KG1 (cell line): Measurements from ENCODE around the gene SIRT6.
"Not testable (repeated sequence)": the region's sequence is repeated elsewhere in the genome, so short reads cannot be mapped to it uniquely, and the experiment has no call there.

Experiments used
- DNase-seq: peaks from one replicate; lab custom pipeline; 2025; lab: John Stamatoyannopoulos, UW

Gene SIRT6

DNA sequence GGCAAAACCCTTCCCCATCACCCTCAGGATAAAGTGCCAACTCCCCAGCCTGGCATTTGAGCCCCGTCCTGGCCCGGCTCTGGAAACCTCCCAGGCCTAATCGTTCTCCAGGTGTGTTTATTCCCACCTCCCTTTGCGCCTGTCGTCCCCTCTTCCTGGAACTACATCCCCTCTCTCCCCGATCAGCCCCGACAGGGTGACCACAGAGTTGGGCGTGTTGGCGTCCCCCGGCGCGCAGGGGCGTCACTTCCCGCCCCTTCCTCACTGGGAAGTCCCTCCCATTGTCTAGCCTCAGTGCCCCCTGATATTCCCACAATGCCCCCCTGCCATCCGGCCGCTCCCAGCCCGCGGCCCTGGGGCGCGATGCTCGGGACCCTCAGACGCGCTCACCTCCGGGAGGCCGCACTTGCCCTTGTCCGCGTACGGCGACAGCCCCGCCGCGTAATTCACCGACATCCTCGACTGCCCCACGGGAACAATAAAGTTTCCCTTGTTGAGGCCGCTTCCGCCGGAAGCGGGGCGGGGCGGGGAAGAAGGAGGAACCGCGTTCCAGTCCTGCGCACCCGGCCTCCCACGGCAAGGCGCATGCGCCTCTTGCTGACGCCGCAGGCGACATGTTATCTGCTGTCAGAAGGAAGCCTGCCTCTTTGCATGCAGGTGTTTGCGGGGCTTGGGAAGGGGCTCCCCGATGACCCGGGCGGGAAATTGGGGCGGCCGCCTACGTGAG lies at the start of gene SIRT6, which contains the start of gene ANKRD24:
SIRT6 (minus strand) TSS at position 480 of the 727 bp plus-strand sequence; CDS start at position 456, 24 bp downstream.
ANKRD24 (plus strand) TSS at position 606 of the 727 bp plus-strand sequence. CDS start 3,737 bp downstream, outside the sequence.
- peak; percentile 93 for DNase-seq

DNA sequence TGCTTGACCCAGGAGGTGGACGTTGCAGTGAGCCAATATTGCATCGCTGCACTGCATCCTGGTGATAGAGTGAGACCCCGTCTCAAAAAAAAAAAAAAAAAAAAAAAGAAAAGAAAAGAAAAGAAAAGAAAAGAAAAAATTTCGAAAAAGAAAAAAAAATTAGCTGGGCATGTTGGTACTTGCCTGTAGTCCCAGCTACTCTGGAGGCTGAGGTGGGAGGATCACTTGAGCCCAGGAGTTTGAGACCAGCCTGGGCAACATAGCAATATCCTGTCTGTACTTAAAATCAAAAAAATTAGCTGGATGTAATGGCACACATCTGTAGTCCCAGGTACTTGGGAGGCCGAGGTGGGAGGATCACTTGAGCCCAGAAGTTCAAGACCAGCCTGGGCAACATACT lies 49.8 kb upstream of the SIRT6 start:
- not testable (repeated sequence) for DNase-seq

DNA sequence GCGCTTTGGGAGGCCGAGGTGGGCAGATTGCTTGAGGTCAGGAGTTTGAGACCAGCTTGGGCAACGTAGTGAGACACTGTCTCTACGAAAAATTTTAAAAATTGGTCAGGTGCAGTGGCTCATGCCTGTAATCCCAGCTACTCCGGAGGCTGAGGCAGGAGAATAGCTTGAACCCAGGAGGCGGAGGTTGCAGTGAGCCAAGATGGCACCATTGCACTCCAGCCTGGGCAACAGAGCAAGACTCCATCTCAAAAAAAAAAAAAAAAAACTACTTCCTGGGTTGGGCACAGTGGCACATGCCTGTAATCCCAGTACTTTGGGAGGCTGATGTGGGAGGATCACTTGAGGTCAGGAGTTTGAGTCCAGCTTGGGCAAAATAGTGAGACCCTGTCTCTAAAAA lies 49.2 kb upstream of the SIRT6 start:
- DNase-seq = not testable (repeated sequence)

DNA sequence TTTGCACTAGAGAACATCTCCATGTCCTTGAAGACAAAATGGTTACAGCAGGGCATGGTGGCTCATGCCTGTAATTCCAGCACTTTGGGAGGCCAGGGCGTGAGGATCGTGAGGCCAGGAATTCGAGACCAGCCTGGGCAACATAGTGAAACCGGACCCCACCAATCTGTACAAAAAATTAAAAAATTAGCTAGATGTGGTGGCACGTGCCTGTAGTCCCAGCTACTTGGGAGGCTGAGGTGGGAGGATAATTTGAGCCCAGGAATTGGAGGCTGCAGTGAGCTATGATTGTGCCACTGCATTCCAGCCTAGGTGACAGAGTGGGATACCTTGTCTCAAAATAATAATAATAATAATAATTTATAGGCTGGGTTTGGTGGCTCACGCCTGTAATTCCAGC lies 47.9 kb upstream of the SIRT6 start:
- DNase-seq = not testable (repeated sequence)

DNA sequence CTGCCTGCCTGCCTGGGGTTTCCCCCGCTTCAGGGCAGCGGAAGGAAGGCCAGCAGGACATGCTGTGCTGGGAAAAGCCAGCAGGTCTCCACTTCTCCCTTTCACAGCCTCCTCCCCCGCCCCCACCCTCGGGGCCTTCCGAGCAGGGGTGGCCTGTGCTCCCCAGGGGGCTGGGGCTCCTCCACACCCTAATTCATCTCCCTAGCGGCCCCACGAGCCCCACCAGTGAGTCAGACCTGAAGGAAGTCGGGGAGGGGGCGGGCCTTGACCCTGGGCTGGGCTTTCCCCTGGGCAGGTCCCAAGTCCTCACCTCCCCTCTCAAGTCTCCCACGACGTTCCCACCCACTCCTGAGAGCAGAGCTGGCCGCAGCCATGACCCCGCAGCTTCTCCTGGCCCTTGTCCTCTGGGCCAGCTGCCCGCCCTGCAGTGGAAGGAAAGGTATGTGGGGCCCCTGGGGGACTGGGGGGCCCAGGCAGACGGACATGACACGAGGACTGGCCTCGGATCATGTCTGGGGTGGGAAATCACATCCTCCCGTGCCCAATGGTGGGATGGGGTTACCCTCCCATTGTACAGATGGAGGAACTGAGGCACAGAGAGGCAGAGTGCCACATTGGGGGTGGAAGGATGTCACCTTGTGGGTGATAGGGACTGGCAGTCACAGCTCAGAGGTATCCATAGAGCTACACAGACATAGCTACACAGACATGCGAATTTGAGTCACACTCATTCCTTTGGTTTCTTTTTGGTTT lies 47.0 kb upstream of the SIRT6 start, which contains the start of gene EBI3:
EBI3 (plus strand) TSS at position 345 of the 753 bp plus-strand sequence; CDS start at position 373, 28 bp downstream.
- no peak for DNase-seq

DNA sequence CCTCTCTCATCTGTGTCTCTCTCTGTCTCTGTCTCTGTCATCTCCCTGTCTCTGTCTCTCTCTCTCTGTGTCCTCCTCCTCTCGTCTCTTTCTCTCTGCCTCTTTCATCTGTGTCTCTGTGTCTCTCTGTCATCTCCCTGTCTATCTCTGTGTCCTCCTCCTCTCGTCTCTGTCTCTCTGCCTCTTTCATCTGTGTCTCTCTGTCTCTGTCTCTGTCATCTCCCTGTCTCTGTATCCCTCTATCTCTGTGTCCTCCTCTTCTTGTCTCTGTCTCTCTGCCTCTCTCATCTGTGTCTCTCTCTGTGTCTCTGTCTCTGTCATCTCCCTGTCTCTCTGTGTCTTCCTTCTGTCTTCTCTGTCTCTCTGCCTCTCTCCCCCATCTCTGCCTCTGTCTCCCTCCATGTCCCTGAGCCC lies 46.4 kb upstream of the SIRT6 start:
- no peak for DNase-seq

DNA sequence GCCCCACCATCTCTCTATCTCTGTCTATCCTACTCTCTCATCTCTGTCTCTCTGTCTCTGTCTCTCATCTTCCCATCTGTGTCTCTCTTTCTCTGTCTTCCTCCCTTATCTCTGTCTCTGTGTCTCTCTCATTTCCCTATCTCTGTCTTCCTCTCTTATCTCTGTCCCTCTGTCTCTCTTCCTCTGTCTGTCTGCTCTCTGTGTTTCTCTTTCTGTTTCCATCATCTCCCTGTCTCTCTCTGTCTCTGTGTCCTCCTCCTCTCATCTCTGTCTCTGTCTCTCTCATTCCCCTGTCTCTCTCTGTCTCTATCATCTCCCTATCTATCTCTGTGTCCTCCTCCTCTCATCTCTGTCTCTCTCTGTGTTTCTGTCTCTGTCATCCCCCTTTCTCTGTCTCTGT lies 45.4 kb upstream of the SIRT6 start:
- no peak for DNase-seq

DNA sequence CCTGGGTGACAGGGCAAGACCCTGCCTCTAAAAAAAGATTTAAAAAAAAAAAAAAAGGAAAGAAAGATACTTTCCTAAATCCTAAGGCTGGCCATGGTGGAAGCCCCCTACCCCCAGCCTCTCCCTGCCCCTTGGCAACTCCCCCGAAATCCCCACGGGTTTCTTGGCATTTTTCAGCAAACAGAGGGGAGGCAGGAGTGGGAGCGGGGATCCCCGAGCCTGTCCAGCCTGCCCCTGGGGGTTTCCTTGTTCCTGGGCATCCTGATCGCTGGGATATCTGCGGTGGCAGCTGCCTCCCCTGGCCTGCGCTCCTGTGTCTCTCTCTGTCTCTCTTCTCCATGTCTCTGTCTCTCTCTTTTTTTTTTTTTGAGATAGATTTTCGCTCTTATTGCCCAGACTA lies 43.5 kb upstream of the SIRT6 start:
- DNase-seq = no peak

DNA sequence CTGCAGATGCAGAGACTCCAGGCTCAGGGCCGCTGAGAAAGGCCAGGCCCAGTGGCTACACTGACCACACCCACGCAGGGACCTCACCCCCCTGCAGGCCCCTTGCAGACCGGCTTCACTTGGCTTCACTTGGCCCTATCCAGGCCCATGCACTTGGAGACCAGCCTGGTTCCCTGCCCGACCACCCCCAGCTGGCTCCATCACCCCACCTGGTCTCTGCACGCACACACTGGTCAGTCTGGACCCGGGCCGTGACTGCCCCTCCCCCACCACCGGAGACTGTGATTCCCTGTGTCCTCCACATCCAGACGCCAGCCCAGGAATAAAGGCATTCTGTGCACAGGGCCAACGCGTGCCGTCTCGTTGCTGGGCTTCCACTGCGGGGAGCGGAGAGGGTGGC lies 42.1 kb upstream of the SIRT6 start:
- no peak for DNase-seq

DNA sequence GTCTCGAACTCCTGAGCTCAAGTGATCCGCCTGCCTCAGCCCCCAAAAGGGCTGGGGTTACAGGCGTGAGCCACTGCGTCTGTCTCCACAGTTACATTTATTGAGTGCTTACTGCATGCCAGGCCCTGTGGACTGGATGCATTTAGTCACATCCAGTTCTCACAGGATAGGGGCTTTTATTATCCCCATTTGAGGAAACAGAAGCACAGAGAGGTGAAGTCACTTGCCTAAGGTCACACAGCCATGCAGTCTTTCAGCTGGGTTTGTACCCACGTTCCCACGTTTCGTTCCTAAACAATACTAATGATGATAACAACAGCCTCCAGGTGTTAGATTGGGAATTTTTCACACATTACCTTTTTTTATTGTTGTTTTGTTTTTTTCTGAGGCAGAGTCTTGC lies 37.8 kb upstream of the SIRT6 start:
- DNase-seq = no peak

DNA sequence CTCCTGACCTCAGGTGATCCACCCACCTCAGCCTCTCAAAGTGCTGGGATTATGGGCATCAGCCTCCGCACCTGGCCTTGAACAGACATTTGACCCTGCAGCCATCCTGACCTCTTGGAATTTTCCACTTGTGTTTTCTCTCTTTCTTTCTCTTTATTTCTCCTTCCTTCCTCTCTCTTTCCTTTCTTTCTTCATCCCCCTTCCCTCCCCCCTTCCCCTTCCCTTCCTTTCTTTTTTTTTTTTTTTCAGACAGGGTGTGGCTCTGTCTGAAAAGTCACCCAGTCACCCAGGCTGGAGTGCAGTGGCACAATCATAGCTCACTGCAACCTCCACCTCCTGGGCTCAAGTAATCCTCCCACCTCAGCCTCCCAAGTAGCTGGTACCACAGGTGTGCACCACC lies 36.2 kb upstream of the SIRT6 start:
- not testable (repeated sequence) for DNase-seq

DNA sequence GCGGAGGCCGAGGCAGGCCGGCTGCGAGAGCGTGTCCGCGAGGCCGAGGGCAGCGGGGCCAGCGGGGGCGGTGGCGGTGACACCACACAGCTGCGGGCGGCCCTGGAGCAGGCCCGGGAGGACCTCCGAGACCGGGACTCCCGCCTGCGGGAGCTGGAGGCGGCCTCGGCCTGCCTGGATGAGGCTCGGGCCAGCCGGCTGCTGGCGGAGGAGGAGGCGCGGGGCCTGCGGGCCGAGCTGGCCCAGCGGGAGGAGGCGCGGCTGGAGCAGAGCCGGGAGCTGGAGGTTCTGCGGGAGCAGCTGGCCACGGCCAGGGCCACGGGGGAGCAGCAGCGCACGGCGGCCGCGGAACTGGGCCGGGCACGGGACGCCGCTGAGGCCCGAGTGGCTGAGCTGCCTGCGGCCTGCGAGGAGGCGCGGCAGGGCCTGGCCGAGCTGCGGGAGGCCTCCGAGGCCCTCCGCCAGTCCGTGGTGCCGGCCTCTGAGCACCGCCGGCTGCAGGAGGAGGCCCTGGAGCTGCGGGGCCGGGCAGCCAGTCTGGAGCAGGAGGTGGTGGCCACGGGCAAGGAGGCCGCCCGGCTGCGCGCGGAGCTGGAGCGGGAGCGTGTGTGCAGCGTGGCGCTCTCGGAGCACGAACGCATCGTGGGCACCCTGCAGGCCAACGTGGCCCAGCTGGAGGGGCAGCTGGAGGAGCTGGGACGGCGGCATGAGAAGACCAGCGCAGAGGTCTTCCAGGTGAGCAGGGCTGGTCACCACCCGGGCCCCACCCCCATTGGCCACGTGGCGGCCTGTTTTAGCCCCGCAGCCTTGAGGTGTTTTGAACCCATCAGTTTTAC lies 35.3 kb upstream of the SIRT6 start:
- no peak for DNase-seq

DNA sequence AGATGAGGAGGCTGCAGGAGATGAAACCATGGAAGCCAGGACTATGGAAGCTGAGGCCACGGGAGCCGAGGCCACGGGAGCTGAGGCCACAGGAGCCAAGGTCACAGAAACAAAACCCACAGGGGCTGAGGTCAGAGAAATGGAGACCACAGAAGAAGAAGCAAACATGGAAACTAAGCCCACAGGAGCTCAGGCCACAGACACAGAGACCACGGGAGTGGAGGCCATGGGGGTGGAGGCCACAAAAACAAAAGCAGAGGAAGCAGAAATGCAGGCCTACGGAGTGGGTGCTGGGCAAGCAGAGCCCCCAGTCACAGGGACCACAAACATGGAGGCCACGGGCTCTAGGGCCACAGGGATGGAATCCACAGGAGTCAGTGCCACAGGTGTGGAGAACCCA lies 34.5 kb upstream of the SIRT6 start:
- no peak for DNase-seq

DNA sequence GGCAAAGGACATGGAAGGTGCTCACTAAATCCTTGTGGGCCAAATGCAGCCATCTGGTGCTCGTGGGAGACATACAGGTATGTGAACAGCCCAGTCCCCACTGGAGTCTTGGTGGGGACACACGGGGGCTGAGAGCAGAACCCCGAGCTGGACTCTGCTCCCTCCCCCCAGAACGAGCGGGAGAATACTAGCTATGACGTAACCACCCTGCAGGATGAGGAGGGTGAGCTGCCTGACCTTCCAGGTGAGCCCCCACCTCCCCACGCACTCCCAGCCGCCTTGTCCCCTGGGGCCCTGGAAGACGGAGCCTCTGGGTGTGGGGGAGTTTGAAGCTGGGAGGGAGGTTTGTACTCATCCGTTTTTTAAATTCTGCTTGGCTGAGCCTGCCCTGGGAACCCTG lies 33.4 kb upstream of the SIRT6 start:
- no peak for DNase-seq

DNA sequence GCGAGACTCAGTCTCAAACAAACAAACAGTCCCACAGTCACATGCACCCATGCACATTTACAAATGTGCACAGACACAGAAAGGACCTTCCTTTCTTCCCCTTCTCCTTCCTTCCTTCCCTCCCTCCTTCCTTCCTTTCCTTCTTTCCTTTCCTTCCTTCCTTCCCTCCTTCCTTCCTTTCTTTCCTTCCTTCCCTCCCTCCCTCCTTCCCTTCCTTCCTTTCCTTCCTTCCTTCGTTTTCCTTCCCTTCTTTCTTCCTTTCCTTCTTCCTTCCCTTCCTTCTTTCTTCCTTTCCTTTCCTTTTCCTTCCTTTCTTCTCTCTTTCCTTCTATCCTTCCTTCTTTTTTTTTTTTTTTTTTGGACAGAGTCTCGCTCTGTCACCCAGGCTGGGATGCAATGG lies 30.8 kb upstream of the SIRT6 start:
- no peak for DNase-seq

DNA sequence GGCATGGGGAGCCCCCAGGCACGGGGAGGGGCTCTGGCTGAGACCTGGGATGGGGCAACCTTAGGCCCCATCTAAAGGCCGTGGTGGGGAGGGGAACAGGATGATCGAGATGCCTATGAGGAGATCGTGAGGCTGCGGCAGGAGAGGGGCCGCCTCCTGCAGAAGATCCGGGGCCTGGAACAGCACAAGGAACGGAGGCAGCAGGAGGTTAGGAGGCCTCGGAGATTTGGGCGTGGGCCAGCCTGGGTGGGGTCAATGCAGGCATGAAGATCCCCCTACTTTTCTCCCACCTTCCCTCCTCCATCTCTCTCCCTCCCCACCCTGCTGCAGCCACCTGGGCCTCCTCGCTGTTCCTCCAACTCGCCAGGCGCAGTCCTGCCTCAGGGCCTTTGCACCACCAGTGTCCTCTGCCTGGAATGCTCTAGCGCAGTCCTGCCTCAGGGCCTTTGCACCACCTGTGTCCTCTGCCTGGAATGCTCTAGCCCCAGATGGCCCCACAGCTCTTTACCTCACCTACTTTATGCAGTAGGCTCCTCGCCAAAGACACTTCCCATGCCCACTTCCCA lies 27.9 kb upstream of the SIRT6 start:
- DNase-seq = no peak

DNA sequence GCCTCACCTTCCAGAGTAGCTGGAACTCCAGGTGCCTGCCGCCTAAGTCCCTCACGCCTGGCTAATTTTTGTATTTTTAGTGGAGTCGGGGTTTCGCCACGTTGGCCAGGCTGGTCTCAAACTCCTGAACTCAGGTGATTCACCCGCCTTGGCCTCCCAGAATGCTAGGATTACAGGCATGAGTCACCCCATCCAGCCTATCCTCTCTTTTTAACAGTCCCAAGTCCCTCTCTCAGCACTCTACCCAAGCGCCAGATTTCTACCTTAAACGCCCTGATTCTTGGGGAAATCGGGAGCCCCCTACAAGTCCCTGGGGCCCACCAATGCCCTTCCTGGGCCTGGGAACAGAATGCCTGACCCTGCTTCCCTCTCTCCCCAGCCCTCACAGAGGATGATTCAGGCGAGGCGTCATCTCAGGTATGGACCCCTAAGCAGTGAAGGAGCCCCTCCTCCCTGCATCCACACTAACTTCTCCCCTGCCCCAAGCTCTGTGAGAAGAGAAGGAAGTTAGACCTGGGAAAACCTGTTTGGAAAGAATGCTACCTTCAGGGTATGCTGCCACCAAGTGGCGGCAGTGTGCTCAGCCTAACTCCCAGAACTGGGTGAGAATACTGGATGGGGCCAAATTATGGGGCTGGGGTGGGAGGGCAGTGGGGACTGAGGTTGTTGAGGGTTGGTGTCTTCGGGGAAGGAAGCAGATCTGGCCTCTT lies 26.2 kb upstream of the SIRT6 start:
- DNase-seq = no peak

DNA sequence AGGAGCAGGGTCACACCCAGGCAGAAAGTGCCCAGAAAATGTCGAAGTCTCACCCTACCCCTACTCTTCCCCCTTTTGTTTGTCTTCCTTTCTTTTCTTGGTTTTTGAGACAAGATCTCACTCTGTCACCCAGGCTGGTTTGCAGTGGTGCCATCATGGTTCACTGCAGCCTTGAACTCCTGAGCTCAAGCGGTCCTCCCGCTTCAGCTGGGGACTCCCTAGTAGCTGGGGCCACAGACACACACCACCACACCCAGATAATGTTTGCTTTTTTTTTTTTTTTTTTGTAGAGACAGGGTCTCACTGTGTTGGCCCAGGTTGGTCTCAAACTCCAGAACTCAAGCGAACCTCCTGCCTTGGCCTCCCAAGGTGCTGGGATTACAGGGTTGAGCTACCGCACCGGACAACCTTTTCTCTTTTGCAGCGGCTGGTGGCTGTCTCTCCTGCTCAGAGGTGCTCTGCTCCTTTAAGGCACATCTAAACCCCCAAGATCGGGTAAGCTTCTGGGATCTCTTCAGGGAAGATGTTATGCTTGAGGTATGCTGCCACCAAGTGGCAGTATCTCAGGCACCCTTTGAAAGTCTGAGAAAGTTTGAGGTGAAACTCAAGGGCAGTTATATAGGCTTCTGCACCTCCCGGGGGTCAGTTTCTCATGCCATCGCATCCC lies 24.6 kb upstream of the SIRT6 start:
- DNase-seq = no peak

DNA sequence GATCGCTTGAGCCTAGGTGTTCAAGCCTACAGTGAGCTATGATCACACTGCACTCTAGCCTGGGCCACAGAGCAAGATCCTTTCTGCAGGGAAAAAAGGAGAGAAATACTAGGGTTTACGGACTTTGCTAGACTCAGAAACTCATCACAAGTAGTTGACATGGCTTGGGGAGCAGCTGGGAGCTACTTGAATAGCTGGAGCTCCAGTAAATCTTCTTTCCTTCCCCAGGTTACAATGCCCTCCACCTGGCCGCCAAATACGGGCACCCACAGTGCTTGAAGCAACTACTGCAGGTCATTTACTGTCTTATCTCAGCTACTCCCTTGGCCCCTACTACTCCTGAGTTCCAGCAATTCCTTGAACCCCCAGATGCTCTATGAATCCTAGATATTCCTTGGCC lies 19.4 kb upstream of the SIRT6 start:
- no peak for DNase-seq

DNA sequence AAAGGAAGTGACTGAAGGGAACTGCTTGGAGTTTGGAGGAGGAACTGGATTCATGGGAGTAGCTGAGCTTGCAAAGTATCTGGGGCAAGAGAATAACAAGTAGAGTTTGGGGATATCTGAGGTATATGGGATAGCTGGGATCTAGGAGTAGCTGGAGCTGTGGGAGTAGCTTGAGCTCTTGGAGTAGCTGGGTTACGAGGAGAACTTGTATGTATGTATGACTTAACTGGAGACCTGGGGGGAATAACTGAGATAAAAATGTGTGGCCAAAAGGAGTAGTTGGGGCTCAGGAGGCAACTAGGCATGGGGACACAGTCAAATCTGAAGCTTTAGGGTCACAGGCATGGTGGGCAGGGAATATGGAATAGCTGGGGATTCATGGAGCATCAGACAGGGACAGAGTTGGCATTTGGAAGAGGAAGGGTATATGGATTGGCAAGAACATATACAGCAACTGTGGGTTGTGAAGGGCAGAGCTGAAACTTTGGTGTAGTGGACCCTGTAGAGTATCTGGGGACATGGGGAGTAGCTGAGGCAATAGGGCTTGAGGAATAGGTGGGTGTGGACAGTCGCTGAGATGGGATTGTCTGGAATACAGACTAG lies 18.7 kb upstream of the SIRT6 start:
- no peak for DNase-seq
